ENCODE data around the gene PATL2.

DNA sequence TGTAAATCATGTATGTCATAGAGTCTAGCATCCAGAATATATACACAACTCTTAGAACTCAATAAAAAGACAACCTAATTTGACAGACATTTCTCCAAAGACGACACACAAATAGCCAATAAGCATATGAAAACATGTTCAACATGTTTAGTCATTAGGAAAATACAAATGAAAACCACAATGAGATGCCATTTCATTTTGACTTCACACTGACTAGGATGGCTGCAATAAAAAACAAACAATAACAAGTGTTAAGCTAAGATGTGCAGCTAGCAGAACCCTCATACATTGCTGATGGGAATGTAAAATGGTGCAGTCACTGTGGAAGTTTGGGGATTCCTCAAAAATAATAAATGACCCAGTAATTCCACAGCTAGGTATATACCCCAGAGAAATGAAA lies 64.1 kb downstream of the PATL2 start:
- TF ChIP-seq, protein P1, sequence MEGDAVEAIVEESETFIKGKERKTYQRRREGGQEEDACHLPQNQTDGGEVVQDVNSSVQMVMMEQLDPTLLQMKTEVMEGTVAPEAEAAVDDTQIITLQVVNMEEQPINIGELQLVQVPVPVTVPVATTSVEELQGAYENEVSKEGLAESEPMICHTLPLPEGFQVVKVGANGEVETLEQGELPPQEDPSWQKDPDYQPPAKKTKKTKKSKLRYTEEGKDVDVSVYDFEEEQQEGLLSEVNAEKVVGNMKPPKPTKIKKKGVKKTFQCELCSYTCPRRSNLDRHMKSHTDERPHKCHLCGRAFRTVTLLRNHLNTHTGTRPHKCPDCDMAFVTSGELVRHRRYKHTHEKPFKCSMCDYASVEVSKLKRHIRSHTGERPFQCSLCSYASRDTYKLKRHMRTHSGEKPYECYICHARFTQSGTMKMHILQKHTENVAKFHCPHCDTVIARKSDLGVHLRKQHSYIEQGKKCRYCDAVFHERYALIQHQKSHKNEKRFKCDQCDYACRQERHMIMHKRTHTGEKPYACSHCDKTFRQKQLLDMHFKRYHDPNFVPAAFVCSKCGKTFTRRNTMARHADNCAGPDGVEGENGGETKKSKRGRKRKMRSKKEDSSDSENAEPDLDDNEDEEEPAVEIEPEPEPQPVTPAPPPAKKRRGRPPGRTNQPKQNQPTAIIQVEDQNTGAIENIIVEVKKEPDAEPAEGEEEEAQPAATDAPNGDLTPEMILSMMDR (IDR thresholded peaks at IDR 0.05; ENCODE audit: insufficient read depth, low read length) = no peak
- TF ChIP-seq POLR2AphosphoS5 (IDR thresholded peaks at IDR 0.05; ENCODE audit: low read depth) = no peak
- TF ChIP-seq GABPA (IDR thresholded peaks at IDR 0.05; ENCODE audit: low read depth) = no peak
- no peak for TF ChIP-seq SPI1 (IDR thresholded peaks at IDR 0.05; ENCODE audit: borderline replicate concordance, low read depth)
- TF ChIP-seq REST (IDR thresholded peaks at IDR 0.05; ENCODE audit: insufficient replicate concordance, low read depth) = no peak
